SIG-M5 (cell line): ENCODE measurements around the gene GFRA1.

ENCODE experiments used
- DNase-seq: peaks from one replicate; lab custom pipeline; 2025; lab: John Stamatoyannopoulos, UW

Gene GFRA1

GRCh38 chr10:116029826-116030225, 243.2 kb downstream of the GFRA1 start:
- no peak for DNase-seq

- DNase-seq: no peak
These were observed 245.7 kb downstream of the GFRA1 start for GRCh38 chr10:116027355-116027754.

- no peak for DNase-seq
These were observed 246.3 kb downstream of the GFRA1 start for GRCh38 chr10:116026725-116027124.

GRCh38 chr10:116026315-116026714, 246.7 kb downstream of the GFRA1 start:
- no peak for DNase-seq

GRCh38 chr10:116024271-116024878, 248.6 kb downstream of the GFRA1 start:
- no peak for DNase-seq

GRCh38 chr10:116017405-116017804, 255.6 kb downstream of the GFRA1 start:
- DNase-seq: no peak

GRCh38 chr10:116015583-116016333, 257.2 kb downstream of the GFRA1 start:
- no peak for DNase-seq

- no peak for DNase-seq
These were observed 258.0 kb downstream of the GFRA1 start for GRCh38 chr10:116014871-116015582.

GRCh38 chr10:116014326-116014725, 258.7 kb downstream of the GFRA1 start:
- no peak for DNase-seq

- no peak for DNase-seq
These were observed 261.1 kb downstream of the GFRA1 start for GRCh38 chr10:116011929-116012328.

- no peak for DNase-seq
These were observed 265.6 kb downstream of the GFRA1 start for GRCh38 chr10:116007256-116007891.
